C4-2B (cell line): ENCODE results near the gene SEC63.

Experiments used
- ZFX ChIP-seq: fragments of 450-650 bp; IDR thresholded peaks from 2 replicates; pipeline ENCODE4 v1.6.1; 2017
- TF ChIP-seq, protein P1 (sequence below): fragments of 450-650 bp; conservative IDR thresholded peaks from 2 replicates; pipeline ENCODE4 v1.5.1; 2017; ENCODE audit warnings: mild to moderate bottlenecking

DNA sequence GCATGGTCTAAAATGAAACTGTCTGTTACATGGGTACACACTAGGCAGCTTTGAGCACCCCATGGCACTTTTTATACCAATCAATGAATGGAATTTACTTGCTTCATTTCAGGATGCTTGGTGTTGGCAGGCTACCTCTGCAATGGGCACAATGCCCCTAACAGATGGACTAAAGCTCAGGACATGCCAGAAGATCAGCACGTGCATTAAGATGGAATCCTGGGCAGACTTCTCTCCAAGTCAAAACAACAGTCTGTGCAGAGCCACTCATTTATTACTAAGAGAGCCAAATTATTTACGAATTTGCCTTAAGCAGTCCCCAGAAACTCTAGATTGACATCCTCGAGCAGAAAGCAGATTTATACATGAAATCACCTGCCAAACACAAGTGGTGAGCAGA lies 78.1 kb downstream of the SEC63 start:
- TF ChIP-seq, protein P1, sequence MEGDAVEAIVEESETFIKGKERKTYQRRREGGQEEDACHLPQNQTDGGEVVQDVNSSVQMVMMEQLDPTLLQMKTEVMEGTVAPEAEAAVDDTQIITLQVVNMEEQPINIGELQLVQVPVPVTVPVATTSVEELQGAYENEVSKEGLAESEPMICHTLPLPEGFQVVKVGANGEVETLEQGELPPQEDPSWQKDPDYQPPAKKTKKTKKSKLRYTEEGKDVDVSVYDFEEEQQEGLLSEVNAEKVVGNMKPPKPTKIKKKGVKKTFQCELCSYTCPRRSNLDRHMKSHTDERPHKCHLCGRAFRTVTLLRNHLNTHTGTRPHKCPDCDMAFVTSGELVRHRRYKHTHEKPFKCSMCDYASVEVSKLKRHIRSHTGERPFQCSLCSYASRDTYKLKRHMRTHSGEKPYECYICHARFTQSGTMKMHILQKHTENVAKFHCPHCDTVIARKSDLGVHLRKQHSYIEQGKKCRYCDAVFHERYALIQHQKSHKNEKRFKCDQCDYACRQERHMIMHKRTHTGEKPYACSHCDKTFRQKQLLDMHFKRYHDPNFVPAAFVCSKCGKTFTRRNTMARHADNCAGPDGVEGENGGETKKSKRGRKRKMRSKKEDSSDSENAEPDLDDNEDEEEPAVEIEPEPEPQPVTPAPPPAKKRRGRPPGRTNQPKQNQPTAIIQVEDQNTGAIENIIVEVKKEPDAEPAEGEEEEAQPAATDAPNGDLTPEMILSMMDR = no peak
- no peak for TF ChIP-seq ZFX
